GM04503 (cell line): Measurements from ENCODE around the gene CELF2.
"Not testable (repeated sequence)": the region's sequence is repeated elsewhere in the genome, so short reads cannot be mapped to it uniquely, and the experiment has no call there.

Source experiments
- DNase-seq: peaks from one replicate; pipeline ENCODE4 v3.0.0-alpha.2; 2012; ENCODE audit warnings: low read depth

The CELF2 gene

GRCh38 chr10:11017570-11018431 lies at the start of gene CELF2:
TSS of gene CELF2 (plus strand) at chr10:11017872. CDS start at chr10:11018090, 218 bp downstream.
- no peak for DNase-seq

- DNase-seq: no peak
Observed at GRCh38 chr10:10968257-10968588, 49.4 kb upstream of the CELF2 start.

GRCh38 chr10:10973310-10973709 lies 44.4 kb upstream of the CELF2 start:
- no peak for DNase-seq

DNA sequence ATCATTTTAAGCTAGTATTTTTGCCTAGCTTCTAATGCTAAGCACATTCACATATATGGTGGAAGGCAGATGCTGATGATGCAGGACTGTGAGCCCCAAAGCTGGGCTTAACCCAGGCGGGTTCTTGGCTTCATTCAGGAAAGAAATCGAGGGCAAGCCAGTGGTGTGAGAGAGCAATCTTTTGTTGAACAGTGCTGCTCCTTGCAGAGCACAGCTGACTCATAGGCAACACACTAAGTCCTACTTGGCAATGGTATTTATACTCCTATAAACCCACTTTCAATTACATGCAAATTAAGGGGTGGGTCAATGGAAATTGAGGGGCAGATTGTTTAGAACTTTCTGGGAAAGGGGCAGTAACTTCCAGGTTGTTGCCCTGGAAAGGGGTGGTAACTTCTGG lies 42.0 kb upstream of the CELF2 start:
- no peak for DNase-seq

GRCh38 chr10:10976652-10977051 lies 41.0 kb upstream of the CELF2 start:
- no peak for DNase-seq

GRCh38 chr10:10977226-10977956 lies 40.3 kb upstream of the CELF2 start:
- no peak for DNase-seq

GRCh38 chr10:10977978-10978377 lies 39.7 kb upstream of the CELF2 start:
- peak; percentile 4 for DNase-seq

DNA sequence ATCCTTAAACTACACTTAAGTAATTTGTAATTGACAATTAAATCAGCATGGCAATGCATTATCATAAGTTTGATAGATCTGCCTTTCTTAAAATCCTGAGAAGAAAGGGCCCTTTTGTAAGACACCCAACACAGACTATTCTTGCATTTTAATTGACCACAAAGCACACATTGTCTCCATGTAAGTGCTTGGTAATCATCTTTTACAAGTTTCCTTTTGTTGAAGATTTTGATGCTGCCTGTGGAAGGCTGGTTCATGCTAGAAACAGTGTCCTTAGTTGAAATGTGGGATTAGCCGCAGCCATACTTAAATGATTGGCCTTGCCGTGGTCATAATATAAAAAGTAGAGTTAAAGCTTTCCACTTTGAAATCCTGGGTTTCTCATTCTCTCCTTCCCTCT lies 32.3 kb upstream of the CELF2 start:
- no peak for DNase-seq

DNA sequence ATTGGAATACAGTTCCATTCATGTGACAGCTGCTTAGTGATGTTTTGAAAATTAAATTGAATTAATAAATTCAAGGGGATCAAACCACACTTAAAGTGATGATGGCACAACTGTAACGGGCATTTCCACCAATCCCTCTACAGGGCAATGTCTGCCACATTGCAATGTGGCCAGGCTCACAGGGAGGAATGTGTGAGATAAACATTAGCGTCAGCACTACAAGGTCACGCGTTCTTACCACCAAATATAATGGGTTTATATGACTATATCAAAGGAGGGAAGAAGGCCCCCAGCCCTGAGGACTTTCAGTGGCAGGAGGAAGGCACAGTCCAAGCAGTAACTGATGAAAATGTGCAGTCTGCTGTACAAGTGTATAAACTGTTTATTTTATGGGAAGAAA lies 31.1 kb upstream of the CELF2 start:
- no peak for DNase-seq

- DNase-seq: no peak
Observed at GRCh38 chr10:10987111-10987510, 30.6 kb upstream of the CELF2 start.

DNA sequence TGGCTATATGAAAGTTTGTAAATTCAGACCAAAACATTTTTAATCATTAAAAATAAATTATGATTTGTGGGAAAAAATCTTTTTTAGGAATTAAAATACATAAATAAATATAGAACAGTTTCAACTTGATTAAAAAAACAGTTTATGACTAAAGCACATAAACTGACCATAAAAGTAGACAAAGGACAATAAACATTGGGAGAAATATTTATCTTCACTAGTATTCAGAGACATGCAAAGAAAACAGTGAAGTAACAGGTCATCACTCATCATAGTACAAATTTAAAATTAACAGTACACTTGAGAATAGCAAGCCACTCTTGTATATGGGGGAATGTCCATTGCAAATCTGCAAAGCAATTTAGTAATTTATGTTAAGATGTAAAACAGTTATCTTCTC lies 28.0 kb upstream of the CELF2 start:
- no peak for DNase-seq

DNA sequence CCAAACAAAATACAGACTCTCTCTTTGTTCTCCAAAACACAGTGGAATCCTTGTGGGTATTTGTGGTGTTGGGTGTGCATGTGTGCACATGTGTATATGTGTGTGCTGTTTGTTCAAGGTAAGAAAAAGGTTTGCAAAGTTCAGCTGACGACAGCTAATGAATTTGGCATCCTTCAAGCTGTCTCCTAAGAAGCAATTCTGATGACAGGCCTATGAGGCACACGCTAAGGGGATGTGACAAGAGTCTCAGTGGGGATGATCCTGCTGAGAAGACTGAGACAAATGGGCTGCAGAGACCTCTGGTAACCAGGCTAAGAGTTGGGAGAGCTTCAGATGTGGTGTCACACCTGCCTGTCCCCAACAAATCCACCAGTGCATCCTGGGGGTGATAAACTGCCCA lies 26.5 kb upstream of the CELF2 start:
- DNase-seq: no peak

DNA sequence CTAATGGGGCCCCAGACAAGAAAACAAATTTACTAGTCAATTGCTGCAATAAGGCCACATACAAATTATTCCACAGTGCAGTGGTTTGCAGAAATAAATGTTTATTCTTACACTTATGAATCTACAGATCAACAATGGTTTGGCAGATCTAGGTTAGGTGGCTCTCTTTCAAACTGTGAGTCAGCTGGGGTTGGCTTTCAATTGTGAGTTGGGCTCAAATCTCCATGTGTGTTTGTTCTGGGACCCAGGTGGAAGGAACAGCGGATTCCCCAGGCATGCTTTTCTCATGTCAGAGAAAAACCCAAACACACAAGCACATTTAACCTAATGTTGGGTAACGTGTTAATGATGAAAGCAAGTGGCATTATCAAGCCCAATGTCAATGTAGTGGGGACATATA lies 25.6 kb upstream of the CELF2 start:
- no peak for DNase-seq

GRCh38 chr10:10992961-10993714 lies 24.5 kb upstream of the CELF2 start:
- DNase-seq: no peak

GRCh38 chr10:10993785-10994184 lies 23.9 kb upstream of the CELF2 start:
- no peak for DNase-seq

DNA sequence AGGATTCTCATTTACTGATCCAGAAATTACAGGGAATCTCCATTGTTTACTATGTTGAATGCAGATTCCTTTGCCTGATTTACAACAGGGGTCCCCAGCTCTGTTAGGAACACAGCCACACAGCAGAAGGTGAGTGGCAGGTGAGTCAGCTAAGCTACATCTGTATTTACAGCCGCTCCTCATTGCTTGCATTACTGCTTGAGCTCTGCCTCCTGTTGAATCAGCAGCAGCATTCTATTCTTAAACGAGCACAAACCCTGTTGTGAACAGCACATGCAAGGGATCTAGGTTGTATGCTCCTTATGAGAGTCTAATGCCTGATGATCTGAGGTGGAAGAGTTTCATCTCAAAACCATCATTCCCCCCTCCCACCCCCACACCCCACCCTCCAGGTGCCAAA lies 23.3 kb upstream of the CELF2 start:
- no peak for DNase-seq

GRCh38 chr10:10995120-10995519 lies 22.6 kb upstream of the CELF2 start:
- DNase-seq: no peak

- DNase-seq: no peak
Observed at GRCh38 chr10:10996966-10997620, 20.6 kb upstream of the CELF2 start.

GRCh38 chr10:10999501-10999900 lies 18.2 kb upstream of the CELF2 start:
- not testable (repeated sequence) for DNase-seq

- no peak for DNase-seq
Observed at GRCh38 chr10:11002485-11002884, 15.2 kb upstream of the CELF2 start.

DNA sequence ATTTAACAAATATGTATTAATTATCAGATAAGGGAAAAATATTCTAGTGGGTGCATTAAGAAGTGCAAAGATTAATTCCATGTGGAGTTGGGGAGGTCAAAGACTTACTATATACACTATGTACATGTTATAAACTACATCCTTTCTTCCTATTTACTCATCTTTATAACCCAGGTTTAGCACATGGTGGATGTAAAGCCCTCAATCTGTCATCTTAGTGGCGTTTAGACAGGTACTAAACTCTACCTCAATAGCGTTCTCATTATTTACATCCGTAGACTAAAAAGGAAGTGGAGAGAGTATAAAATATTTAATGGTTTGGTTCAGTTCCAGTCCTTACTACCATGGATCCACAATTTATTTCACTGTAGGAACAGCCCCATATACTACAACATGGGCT lies 14.8 kb upstream of the CELF2 start:
- no peak for DNase-seq

DNA sequence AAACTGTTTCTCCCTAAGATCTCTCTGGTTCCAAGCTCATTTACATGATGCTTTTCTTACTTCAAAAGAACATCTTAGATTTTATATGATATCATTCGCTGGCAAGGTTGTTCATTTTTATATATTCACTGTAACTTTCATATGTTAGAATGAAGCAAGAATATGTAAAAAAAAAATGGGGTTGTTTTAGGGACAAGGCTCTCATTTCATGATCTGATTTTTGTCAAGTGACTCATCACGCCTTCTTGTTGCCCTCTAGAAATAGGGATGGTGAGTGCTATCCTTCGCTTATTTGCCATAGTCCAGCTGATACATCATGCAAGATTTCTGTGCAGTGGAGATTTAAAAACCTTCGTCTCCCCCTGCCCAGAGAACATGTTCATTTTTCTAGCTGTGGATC lies 14.0 kb upstream of the CELF2 start:
- no peak for DNase-seq
